IPS-NIHi7 (cell line): ENCODE measurements around the gene ULK4.
"Not testable (repeated sequence)": the region's sequence is repeated elsewhere in the genome, so short reads cannot be mapped to it uniquely, and the experiment has no call there.

Source experiments
- DNase-seq: peaks from one replicate; pipeline ENCODE4 v3.0.0; 2012; ENCODE audit warnings: mixed read lengths; ENCODE audit errors: extremely low spot score

The ULK4 gene

GRCh38 chr3:41960826-41961750 is 815 bp downstream of the ULK4 start:
- DNase-seq = peak; percentile 48

GRCh38 chr3:41956574-41956973 is 5.3 kb downstream of the ULK4 start:
- DNase-seq = no peak

- no peak for DNase-seq
Observed at GRCh38 chr3:41955192-41955591, 6.7 kb downstream of the ULK4 start.

GRCh38 chr3:41943311-41943843 is 18.5 kb downstream of the ULK4 start:
- DNase-seq = no peak

- no peak for DNase-seq
Observed at GRCh38 chr3:41940393-41940792, 21.5 kb downstream of the ULK4 start.

GRCh38 chr3:41936384-41936783 is 25.5 kb downstream of the ULK4 start:
- DNase-seq = no peak

- DNase-seq = no peak
Observed at GRCh38 chr3:41933154-41933676, 28.7 kb downstream of the ULK4 start.

GRCh38 chr3:41932464-41932863 is 29.4 kb downstream of the ULK4 start:
- DNase-seq = no peak

- DNase-seq = no peak
Observed at GRCh38 chr3:41920406-41920965, 41.4 kb downstream of the ULK4 start.

GRCh38 chr3:41915353-41915752 is 46.5 kb downstream of the ULK4 start:
- DNase-seq = no peak

- no peak for DNase-seq
Observed at GRCh38 chr3:41912280-41912679, 49.6 kb downstream of the ULK4 start.

- DNase-seq = no peak
Observed at GRCh38 chr3:41907330-41908073, 54.4 kb downstream of the ULK4 start.

GRCh38 chr3:41900265-41900664 is 61.6 kb downstream of the ULK4 start:
- DNase-seq = no peak

GRCh38 chr3:41898631-41899030 is 63.3 kb downstream of the ULK4 start:
- no peak for DNase-seq

- DNase-seq = no peak
Observed at GRCh38 chr3:41893977-41894376, 67.9 kb downstream of the ULK4 start.

GRCh38 chr3:41888368-41889076 is 73.4 kb downstream of the ULK4 start:
- DNase-seq = peak; percentile 34

GRCh38 chr3:41882956-41883355 is 78.9 kb downstream of the ULK4 start:
- no peak for DNase-seq

GRCh38 chr3:41881233-41881821 is 80.6 kb downstream of the ULK4 start:
- DNase-seq = no peak

- no peak for DNase-seq
Observed at GRCh38 chr3:41880387-41880786, 81.5 kb downstream of the ULK4 start.

GRCh38 chr3:41877741-41878140 is 84.2 kb downstream of the ULK4 start:
- not testable (repeated sequence) for DNase-seq

- DNase-seq = no peak
Observed at GRCh38 chr3:41874022-41874421, 87.9 kb downstream of the ULK4 start.
